Stimulated activated CD8-positive, alpha-beta memory T cell treated with anti-CD3 and anti-CD28 coated beads, Interleukin-2, amount 100 ng/mL, for 48 hours (primary cell): ENCODE data around the gene SLC6A11.
A peak's percentile ranks its signal among the peaks of the same experiment; 100 is the strongest.

Experiments
- DNase-seq, 2 donors: peaks; one replicate each; pipeline ENCODE4 v3.0.0-alpha.2; 2020; ENCODE audit warnings: low read depth in 2 of 2

Gene SLC6A11

GRCh38 chr3:10930666-10931040 is 114.6 kb downstream of the SLC6A11 start:
- no peak for DNase-seq

- DNase-seq = no peak
Observed at GRCh38 chr3:10932596-10932995, 116.6 kb downstream of the SLC6A11 start.

- DNase-seq = no peak
Observed at GRCh38 chr3:10933021-10933420, 117.0 kb downstream of the SLC6A11 start.

GRCh38 chr3:10933470-10933804 is 117.4 kb downstream of the SLC6A11 start:
- no peak for DNase-seq

- DNase-seq = no peak
Observed at GRCh38 chr3:10933805-10934481, 117.9 kb downstream of the SLC6A11 start.

- DNase-seq = no peak
Observed at GRCh38 chr3:10935028-10935427, 119.0 kb downstream of the SLC6A11 start.

DNA sequence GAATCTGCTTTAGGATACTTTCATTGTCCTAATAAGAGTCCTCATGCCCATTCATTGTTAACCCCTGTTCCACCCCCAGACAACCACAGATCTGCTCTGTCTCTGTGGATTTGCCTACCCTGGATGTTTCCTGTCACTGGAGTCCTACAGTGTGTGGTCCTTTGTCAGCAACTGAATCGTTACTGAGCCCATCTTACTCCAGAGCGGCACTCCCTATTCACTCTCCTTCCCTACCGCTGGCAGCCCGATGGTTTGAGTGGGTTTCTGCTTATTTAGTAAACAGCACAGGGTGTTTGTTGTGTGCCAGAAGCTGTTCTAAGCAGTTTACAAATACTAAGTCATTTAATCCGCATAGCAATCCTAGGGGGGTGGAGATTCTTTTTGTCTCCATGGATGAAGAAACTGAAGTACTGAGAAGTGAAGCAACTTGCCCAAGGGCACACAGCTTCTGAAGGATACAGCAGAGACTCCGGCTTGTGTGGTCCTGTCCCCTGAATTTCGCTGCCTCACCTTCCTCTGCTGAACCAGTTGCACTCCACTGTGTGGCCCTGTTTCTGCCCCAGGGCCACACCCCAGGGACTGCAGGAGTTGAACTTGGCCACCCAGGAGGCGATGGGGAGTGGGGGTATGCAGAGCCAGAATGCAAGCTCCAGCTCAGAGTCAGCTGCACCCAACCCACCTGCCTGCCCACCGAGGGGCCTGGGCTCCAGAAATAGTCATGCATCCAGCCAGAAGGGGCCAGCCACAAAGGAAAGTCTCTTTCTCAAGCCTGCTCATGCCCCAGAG is 120.0 kb downstream of the SLC6A11 start:
- DNase-seq = no peak

- no peak for DNase-seq
Observed at GRCh38 chr3:10936686-10937085, 120.7 kb downstream of the SLC6A11 start.

DNA sequence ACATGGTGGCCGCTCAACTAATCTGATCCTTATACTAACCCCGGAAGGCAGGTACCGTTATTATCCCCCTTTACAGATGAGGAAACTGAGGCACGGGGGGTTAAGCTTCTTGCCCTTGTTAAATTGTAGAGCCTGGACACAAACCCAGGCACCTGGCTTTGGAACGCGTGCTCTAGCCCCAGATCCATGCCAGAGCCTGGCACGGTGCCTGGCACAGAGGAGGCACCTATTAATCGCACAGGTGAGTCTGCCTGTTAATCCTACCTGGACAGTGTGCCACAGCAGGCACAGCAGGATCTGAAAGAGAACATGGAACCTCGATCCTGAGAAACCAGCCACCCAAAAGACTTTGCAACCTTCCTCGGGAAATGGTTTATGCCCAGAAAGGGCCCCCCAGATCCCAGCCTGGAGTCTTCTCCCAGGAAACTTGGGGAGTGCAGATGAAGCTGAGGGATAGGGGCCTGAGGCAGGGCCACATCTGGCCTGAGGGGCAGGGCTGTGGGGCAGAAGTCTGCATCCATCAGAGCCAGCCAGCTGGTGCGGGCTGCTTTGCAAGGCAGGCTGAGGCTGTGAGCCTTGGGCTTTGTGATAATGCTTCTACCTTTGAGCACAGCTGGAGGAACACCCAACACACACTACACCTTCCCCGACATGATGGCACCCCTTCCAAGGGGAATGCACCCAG is 121.3 kb downstream of the SLC6A11 start:
- no peak for DNase-seq

- no peak for DNase-seq
Observed at GRCh38 chr3:10939556-10939955, 123.5 kb downstream of the SLC6A11 start.

GRCh38 chr3:10940106-10940505 is 124.1 kb downstream of the SLC6A11 start:
- DNase-seq = no peak

- peak; percentile 12 for DNase-seq
Observed at GRCh38 chr3:10941972-10942371, 125.9 kb downstream of the SLC6A11 start.

DNA sequence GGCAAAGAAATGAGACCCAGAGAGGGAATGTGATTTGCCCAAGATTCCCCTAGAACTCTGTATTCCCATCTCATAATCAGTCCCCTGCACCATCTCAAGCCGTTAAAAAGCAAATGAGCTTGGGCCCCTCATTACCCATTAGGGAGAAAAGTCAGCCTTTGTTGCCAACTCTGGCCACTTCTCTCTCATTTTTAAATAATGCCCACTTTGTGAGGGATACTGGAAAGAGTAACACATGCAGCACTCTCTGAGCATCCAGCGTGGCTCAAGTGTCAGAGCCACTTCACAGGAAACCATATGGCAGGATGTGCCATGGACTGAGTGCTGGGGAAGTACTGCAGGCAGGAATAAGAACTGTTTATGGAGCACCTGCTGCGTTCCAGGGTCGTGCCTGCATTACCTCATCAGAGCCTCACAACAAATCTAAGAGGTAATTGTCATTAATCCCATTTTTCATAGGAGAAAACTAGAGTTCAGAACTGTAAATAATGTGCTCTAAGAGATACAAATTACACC is 126.7 kb downstream of the SLC6A11 start:
- DNase-seq = no peak

DNA sequence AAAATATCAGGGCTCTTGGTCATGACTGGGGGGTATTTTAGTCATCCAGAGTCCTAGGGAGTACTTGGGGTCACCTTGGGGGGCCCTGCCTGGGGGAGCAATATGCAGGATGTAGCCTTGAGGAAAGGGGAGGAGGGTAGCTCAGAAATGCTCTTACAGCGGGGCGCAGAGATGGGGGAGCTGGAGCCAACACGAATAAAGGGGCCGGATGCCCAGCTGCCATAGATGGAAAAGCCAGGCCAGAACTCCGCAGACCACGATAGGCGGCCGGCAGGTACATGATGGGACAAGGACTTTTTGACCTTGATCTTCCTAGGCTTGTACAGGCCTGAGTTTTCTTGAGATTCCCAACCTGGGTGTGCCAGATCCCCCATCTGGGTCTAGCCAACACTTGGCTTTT is 128.8 kb downstream of the SLC6A11 start:
- no peak for DNase-seq

- peak; percentile 41 to 44 for DNase-seq
Observed at GRCh38 chr3:10945683-10946287, 129.8 kb downstream of the SLC6A11 start.

GRCh38 chr3:10946526-10946925 is 130.5 kb downstream of the SLC6A11 start:
- DNase-seq = no peak

- DNase-seq = no peak
Observed at GRCh38 chr3:10948326-10948725, 132.3 kb downstream of the SLC6A11 start.

DNA sequence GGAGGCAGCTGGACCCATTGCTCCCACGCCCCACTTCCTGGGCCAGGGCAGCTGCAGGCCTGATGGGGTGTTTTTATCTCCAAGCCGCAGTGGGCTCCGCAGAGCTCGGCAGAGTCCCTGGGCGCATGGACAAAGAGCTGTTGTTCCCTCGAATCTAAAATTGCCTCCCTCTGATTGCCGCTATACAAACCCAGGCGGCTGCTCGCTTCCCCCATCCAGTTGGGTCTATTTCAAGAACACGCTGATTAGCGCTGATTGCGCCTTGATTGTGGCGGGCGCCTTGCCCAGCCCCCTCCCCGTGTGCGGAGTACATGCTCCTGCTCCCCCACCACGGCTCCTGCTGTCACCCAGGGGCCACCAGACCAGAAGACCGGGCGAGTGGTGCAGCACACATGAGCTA is 133.2 kb downstream of the SLC6A11 start:
- no peak for DNase-seq

DNA sequence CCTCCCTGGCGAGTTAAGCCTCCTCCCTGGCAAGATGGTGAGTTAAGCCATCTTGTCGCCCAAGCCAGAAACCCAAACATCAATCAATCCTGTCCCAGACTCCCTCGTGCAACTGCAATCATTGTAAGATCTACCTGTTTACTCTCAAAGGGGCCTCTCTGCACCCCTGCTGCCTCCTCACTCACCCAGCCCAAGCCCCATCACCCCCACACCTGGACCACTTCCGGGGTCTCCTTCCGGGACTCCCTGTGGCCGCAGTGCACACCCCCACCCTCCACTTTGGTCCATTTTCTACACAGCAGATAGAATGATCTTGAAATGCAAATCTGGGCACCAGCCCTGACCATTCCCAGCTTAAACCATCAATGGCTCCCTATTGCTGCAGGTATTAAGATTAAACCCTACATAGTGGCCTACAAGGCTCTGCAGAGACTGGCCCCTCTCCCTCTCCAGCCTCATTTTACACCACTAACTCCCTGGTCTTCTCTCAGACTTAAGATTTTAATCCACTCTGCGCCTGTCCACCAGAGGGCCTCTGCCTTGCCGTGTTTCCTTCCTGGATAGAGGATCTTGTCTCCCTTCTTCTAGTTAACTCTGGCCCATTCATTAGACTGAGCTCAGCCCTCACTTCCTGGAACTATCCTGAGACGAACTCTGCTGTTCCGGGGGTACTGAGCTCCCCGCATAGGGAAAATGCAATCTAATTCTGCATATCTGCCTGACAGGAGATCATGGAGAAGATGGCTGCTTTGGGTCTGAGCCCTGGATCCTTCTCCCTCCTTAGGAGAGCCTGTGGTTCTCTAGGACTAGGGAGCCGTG is 134.7 kb downstream of the SLC6A11 start:
- no peak for DNase-seq

- DNase-seq = no peak
Observed at GRCh38 chr3:10951295-10951926, 135.4 kb downstream of the SLC6A11 start.

DNA sequence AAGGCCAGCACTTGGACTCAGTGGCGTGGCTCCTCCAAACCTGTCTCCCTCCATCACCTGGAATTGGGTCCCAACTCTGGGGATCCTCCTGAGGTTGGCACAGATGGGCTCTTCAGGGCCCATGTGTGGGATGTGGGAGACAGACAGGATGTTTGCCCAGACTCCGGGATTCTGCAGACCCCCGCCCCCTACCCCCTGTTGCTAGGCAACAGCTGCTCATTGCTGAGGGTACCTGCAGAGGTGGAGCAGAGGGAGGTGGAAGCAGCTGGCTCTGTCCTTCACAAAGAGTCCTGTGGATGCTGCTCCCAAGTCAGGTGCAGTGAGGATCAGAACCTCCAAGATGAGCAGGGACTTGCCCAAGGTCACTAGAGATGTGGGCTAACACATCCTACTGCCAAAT is 136.5 kb downstream of the SLC6A11 start:
- DNase-seq = no peak
